NCI-H748 (cell line): ENCODE measurements around the gene FOXP1.

Experiments used
- DNase-seq: peaks from one replicate; lab custom pipeline; 2025; ENCODE audit not compliant: unreplicated experiment; lab: John Stamatoyannopoulos, UW

Gene FOXP1

GRCh38 chr3:71195492-71195891 lies 388.0 kb downstream of the FOXP1 start:
- peak; percentile 84 for DNase-seq

- peak; percentile 51 for DNase-seq
Measured at GRCh38 chr3:71194785-71195184, 388.7 kb downstream of the FOXP1 start.

DNA sequence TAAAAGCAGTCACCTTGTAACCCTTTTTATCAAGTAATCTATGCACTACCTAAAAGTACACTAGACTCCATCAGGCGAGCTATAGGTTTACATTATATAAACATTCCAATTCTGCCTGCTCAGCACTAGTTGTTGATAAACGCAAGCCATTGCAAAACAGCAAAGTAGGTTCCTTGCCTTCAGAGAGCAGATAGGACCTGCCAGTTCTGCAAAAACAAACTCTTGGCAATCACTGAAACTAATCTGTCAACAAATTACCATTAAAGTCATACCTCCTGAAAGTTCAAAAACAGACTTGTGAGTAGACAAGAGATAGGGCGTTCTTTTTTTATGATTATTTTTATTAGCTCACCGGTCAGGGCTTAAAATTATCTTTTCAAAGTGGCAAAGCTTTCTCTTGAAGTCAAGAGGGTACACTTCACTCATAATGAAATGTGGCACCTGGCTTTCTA lies 392.5 kb downstream of the FOXP1 start:
- peak; percentile 49 for DNase-seq

DNA sequence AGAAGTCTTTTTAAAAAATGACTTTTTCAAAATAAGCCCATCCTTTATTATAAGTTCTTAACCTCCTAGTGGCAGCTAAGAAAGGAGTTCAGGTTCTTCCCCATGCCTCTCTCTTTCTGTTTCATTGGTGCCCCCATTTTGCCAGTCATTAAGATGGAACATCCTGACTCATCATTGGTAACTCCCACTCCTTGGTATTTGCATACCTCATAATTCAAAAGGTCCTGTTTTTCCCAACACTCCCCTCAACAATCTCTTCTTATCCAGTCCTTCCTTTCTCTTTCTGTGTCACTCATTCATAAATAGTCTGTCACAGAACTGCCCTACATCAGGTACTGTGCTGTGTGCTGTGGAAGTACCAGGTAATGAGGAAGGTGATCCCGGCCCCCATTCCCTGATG lies 394.0 kb downstream of the FOXP1 start:
- no peak for DNase-seq

GRCh38 chr3:71187715-71188114 lies 395.8 kb downstream of the FOXP1 start:
- DNase-seq = no peak

- DNase-seq = peak; percentile 55
Measured at GRCh38 chr3:71186801-71187200, 396.7 kb downstream of the FOXP1 start.

- DNase-seq = peak; percentile 26
Measured at GRCh38 chr3:71185733-71186455, 397.6 kb downstream of the FOXP1 start.

DNA sequence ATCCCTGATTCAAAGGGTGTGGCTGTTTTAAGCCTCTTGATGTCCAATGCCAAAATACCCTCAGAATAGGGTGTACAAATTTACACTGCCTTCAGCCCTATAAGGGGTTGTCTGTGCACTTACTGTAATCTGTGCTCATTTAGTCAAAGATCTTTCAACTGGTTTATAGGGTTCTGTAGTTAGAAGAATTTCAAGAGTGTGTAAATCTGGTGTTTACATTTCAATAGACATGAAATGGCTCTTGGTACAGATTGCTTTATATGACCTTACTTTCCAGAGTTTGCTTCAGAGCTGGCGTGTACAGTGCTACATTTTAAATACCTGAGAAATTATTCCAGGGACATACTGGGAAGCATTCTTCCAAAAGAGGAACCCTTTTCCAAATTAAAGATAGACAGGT lies 399.3 kb downstream of the FOXP1 start:
- peak; percentile 12 for DNase-seq

DNA sequence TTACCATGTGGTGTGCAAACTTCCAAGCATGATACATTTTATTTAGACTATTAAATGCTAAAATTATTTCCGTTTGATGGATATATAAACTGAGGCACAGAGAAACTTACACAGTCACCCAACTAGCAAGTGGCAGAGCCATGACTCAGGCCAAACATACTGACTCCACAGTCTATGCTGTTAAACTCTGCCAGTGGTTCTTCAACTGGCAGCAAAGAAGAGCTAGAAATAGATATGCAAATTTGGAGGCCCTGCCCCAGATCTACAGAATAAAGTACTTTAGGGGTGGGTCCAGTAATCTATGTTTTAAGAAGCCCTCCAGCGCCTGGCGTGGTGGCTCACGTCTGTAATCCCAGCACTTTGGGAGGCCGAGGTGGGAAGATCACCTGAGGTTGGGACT lies 400.0 kb downstream of the FOXP1 start:
- DNase-seq = no peak

DNA sequence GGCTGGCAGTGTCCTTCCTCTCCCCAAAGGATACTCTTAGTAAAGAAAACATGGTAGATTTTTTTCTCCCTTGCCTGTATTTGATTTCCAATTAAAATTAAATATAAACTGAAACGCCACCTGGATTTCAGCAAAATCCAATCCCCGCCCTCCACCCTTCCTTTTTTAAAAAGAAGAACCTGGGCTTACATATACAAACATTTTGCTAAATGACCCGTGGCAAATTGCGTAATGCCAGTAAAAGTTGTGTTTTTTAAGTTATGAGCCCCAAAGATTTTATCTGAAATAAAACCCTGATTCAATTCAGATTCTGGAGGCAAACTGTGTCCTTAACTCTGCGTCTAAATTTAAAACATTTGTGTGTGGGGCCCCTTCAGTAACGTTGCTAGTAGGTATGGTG lies 403.0 kb downstream of the FOXP1 start:
- DNase-seq = peak; percentile 48

DNA sequence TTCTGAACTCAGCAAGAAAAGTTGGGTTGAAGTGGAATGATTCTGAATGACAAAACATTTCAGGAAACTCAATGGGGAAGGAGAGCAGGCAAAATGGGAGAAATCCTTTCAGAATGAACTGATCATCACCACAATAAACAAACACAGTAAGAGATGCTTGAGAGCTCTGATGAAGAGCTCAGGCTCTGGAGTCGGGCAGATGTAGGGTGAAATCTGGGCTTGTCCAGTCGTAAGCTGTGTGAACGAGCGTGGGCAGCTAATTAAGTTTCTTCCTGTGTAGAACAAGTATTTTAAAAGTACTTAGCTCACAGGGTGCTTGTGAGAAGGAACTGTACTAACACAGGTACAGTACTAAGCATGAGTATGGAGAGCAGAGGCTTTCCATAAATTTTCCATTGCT lies 406.2 kb downstream of the FOXP1 start:
- DNase-seq = peak; percentile 34

DNA sequence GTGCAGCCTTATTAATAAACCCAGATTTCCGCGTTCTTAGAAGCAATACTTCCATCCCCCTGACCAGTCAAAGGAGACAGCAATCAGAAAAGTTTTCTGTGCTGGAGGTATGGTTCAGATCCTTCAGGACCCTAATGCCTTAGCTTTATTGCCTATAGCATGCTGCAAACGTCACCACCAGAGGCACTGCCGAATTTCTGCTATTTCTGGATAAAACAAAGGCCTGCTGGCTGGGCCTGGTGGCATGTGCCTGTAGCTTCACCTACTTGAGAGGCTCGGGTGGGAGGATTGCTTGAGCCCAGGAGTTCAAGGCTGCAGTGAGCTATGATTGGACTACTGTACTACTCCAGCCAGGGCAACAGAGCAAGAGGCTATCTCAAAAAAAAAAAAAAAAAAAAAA lies 407.2 kb downstream of the FOXP1 start:
- peak; percentile 13 for DNase-seq

DNA sequence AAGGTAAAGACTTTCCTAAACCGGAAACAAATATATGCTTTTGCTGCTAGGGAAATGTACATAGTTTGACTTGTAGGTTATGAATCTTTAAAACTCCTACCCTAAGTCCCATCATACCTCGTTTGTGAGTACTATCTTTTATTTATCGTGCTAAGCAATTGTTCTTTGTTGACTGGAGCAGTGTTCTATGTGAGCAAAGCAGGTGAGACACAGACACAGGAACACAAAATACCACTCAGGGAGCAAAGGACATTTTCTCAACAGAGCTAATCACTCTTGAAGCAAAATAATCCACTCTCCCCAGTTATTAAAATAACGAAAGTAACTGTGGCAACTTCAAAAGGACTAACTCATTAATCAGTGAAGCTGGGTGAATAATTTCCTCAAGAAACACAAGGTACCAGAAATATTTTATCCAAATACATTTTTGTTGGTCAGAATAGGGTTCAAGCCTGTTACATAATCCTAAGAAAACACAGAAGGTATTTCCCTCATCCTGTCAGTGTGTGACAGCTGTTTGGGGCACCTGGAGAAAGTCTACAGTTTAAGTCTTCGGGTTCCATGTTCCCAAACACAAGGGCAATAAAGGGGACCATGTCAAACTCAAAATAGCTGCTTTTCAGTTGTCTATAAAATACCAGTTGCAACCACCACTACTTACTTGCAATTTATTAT lies 407.7 kb downstream of the FOXP1 start:
- peak; percentile 63 for DNase-seq

- DNase-seq = no peak
Measured at GRCh38 chr3:71172951-71173350, 410.6 kb downstream of the FOXP1 start.

- no peak for DNase-seq
Measured at GRCh38 chr3:71172189-71172588, 411.3 kb downstream of the FOXP1 start.

DNA sequence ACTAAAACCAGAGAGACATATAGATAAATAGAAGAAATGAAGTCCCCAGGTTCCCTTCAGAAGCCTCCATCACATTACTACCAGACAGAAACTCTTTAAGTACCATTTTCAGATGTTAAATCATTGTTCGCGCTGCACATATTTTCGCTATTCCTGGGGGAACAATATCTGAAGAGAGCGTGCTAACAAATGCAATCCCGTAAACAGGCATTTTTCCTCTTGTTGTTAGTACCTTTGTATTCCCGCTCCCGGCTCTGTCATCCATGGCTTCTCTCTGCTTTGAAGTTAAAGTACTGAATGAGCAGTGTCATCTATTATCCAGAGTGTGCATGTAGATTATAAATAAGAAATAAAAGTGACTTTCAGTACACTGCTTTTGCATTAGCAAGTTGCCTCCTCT lies 412.3 kb downstream of the FOXP1 start:
- DNase-seq = peak; percentile 24

- peak; percentile 88 for DNase-seq
Measured at GRCh38 chr3:71168880-71169411, 414.6 kb downstream of the FOXP1 start.

- DNase-seq = no peak
Measured at GRCh38 chr3:71168121-71168721, 415.3 kb downstream of the FOXP1 start.

GRCh38 chr3:71166339-71167240 lies 416.9 kb downstream of the FOXP1 start:
- DNase-seq = peak; percentile 64

DNA sequence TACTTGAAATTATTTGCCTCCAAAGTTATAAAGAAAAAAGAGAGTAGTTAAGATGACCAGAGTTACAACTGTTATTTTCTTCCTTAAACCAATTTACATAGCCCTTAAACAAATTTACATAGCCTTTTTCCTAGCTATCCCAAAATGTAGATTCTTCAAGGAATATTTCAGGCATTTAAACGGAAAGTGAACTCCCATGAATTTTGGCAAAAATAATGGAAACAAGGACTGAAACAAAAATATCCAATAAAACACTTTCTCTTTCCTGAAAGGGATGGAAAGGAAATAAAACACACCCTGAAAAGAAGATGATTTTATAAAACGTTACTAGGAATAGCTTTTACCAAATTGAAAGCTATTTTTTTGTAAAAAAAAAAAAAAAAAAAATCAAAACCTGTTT lies 418.6 kb downstream of the FOXP1 start:
- no peak for DNase-seq
